GM12891 (cell line): Measurements from ENCODE around the gene BABAM2.
"Not testable (repeated sequence)": the region's sequence is repeated elsewhere in the genome, so short reads cannot be mapped to it uniquely, and the experiment has no call there.

Source experiments
- DNase-seq: peaks from one replicate; pipeline ENCODE4 v3.0.0; 2011; ENCODE audit warnings: low spot score; ENCODE audit not compliant: insufficient read length
- FAIRE-seq: peaks from 2 replicates; lab custom pipeline; 2011; peaks lifted over from hg19 to GRCh38; lab: Jason Lieb, UNC
- PAX5 ChIP-seq: IDR thresholded peaks from 2 replicates; pipeline ENCODE4 v1.6.1; 2011; ENCODE audit warnings: low read length, moderate library complexity, mild to moderate bottlenecking; ENCODE audit not compliant: insufficient read depth, severe bottlenecking
- POLR2A ChIP-seq: IDR thresholded peaks from 2 replicates; pipeline ENCODE4 v1.6.1; 2011; ENCODE audit warnings: low read depth, low read length, control low read depth
- POLR2AphosphoS5 ChIP-seq: IDR thresholded peaks from 2 replicates; pipeline ENCODE4 v1.6.1; 2011; ENCODE audit warnings: low read depth, low read length, control low read depth
- POU2F2 ChIP-seq: IDR thresholded peaks from 2 replicates; pipeline ENCODE4 v1.6.1; 2011; ENCODE audit warnings: low read depth, mild to moderate bottlenecking, control low read depth, low read length, moderate library complexity
- SPI1 ChIP-seq: IDR thresholded peaks from 2 replicates; pipeline ENCODE4 v1.6.1; 2011; ENCODE audit warnings: low read depth, low read length, control low read depth
- TAF1 ChIP-seq: IDR thresholded peaks from 2 replicates; pipeline ENCODE4 v1.6.1; 2011; ENCODE audit warnings: low read depth, low read length, control low read depth

BABAM2 gene

DNA sequence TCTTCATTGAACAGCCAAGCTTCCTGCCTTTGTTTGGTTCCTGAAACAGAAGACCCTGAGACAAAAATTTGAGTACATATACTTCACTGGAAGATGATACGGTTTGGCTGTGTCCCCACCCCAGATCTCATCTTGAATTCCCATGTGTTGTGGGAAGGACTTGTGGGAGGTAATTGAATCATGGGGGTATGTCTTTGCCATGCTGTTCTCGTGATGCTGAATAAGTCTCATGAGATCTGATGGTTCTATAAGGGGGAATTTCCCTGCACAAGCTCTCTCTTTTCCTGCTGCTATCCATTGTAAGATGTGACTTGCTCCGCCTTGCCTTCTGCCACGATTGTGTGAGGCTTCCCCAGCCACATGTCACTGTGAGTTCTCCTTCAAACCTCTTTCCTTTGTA lies 76.5 kb downstream of the BABAM2 start:
- no peak for FAIRE-seq
- TF ChIP-seq TAF1 (no peak), POU2F2 (no peak), PAX5 (no peak), POLR2A (no peak), POLR2AphosphoS5 (no peak), SPI1 (no peak)
- DNase-seq: no peak

- not testable (repeated sequence) for FAIRE-seq, DNase-seq
These were observed 77.5 kb downstream of the BABAM2 start for GRCh38 chr2:27968045-27968444.

GRCh38 chr2:27968957-27969356 lies 78.4 kb downstream of the BABAM2 start:
- DNase-seq, FAIRE-seq: not testable (repeated sequence)

GRCh38 chr2:27972311-27972710 lies 81.8 kb downstream of the BABAM2 start:
- no peak for FAIRE-seq

DNA sequence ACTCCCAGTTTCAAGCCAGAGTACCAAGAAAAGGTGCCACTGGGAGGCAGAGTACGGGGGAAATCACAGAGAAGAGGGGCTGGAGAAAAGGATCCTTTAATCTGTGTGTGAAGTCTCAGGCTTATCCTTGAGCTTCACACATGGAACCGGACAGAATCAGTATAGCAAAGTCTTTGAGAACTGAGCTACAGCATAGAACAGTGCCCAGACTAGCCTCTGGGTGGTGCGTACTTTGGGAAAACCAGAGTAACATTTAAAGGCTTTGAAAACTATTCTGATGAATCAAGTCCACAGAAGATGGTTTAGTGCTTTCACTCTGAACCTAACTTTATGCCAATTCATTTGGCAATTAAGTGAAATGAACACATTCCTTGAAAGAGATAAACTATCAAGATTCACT lies 83.1 kb downstream of the BABAM2 start:
- FAIRE-seq (no peak), DNase-seq (no peak)
- TF ChIP-seq POLR2AphosphoS5: no peak
- TF ChIP-seq TAF1: no peak
- TF ChIP-seq POU2F2: no peak
- no peak for TF ChIP-seq POLR2A
- TF ChIP-seq SPI1: no peak
- no peak for TF ChIP-seq PAX5

More at GRCh38 chr2:27972311-27972710, 81.8 kb downstream of the BABAM2 start:
- no peak for DNase-seq
- TF ChIP-seq SPI1 (no peak), POLR2AphosphoS5 (no peak), POU2F2 (no peak), POLR2A (no peak), PAX5 (no peak), TAF1 (no peak)

DNA sequence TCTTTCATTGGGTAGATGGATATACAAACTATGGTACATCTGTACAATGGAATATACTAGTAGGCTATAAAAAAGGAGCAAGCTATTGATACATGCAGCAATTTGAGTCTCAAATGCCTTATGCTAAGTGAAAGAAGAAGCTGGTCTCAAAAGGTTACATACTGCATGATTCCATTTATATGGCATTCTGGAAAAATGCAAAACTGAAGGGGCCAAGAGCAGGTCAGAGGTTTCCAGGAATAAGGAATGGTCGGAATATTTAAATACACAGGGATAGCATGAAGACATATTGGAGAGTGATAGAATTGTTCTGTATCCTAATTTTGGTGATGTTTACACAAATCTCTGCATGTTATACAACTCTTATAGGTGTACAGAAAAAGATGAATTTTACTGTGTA lies 85.8 kb downstream of the BABAM2 start:
- no peak for DNase-seq
- FAIRE-seq: no peak
- TF ChIP-seq POLR2AphosphoS5: no peak
- no peak for TF ChIP-seq PAX5
- TF ChIP-seq POU2F2: no peak
- no peak for TF ChIP-seq TAF1
- no peak for TF ChIP-seq SPI1
- no peak for TF ChIP-seq POLR2A

DNA sequence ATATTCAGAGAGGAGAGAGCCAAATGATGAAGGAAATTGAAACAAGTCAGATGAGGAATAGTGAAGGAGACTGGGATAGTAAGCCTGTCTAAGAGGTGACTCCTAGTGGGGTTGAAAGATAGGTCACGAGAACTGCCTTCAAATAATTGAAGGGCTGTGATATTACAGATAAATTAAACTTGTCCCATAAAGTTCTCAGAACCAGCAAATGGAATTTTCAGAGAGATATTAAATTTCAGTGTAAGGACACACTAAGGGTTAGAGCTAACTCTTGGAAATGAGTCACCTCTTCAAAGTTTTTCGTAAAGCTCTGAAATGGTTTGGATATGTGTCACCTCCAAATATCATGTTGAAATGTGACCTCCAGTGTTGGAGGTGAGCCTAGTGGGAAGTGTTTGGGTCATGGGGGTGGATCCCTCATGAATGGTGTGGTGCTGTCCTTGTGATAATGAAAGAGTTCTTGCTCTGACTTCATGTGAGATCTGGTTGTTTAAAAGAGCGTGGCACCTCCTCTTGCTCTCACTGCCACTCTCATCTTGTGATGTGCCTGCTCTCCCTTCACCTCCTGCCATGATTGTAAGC lies 87.3 kb downstream of the BABAM2 start:
- no peak for FAIRE-seq

DNA sequence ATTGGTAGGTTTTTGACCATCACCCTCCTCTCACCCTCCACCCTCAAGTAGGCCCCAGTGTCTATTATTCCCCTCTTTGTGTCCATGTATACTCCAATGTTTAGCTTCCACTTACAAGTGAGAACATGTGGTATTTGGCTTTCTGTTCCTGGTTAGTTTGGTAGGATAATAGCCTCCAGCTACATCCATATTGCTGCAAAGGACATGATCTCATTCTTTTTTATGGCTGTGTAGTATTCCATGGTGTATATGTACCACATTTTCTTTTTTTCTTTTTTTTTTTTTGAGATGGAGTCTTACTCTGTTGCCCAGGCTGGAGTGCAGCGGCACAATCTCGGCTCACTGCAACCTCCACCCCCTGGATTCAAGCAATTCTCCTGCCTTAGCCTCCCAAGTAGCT lies 88.2 kb downstream of the BABAM2 start:
- DNase-seq, FAIRE-seq: not testable (repeated sequence)

More for the DNA sequence above, 87.3 kb downstream of the BABAM2 start:
- TF ChIP-seq POU2F2 (no peak), SPI1 (no peak), POLR2AphosphoS5 (no peak), POLR2A (no peak), TAF1 (no peak), PAX5 (no peak)
- DNase-seq: no peak

DNA sequence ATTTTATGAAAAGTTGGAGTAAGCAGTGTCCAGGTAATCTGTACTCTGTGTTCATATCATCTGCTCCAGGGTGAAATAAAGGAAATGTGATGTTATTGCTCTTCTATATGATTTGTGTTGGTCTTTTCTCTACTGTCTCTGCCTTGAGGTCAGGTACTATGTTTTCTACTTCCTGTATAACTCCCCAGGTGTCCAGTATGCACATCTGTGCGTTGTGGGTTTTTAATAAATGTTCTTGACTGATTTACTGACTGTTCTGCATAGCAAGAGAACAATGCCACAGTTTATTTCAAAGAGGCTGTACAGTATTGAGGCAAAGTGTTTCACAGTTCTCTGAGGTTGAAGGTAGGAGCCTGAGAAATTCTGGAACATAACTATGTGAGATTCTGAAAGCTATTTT lies 89.7 kb downstream of the BABAM2 start:
- FAIRE-seq (no peak), DNase-seq (no peak)
- TF ChIP-seq TAF1: no peak
- no peak for TF ChIP-seq POLR2A
- no peak for TF ChIP-seq POU2F2
- TF ChIP-seq PAX5: no peak
- no peak for TF ChIP-seq SPI1
- no peak for TF ChIP-seq POLR2AphosphoS5

GRCh38 chr2:27984153-27984552 lies 93.6 kb downstream of the BABAM2 start:
- TF ChIP-seq PAX5 (no peak), POLR2A (no peak), POU2F2 (no peak), POLR2AphosphoS5 (no peak), SPI1 (no peak), TAF1 (no peak)
- DNase-seq: no peak
- FAIRE-seq: no peak

- DNase-seq (no peak), FAIRE-seq (no peak)
- TF ChIP-seq POLR2AphosphoS5 (no peak), PAX5 (no peak), TAF1 (no peak), POU2F2 (no peak), SPI1 (no peak), POLR2A (no peak)
These were observed 97.8 kb downstream of the BABAM2 start for GRCh38 chr2:27988306-27988705.
